Medulla oblongata (tissue), 1 donor: ENCODE measurements around the gene PCDH15.

Experiments
- DNase-seq: peaks from one replicate; pipeline ENCODE4 v3.0.0-alpha.2; 2015; ENCODE audit errors: extremely low spot score

PCDH15 gene

DNA sequence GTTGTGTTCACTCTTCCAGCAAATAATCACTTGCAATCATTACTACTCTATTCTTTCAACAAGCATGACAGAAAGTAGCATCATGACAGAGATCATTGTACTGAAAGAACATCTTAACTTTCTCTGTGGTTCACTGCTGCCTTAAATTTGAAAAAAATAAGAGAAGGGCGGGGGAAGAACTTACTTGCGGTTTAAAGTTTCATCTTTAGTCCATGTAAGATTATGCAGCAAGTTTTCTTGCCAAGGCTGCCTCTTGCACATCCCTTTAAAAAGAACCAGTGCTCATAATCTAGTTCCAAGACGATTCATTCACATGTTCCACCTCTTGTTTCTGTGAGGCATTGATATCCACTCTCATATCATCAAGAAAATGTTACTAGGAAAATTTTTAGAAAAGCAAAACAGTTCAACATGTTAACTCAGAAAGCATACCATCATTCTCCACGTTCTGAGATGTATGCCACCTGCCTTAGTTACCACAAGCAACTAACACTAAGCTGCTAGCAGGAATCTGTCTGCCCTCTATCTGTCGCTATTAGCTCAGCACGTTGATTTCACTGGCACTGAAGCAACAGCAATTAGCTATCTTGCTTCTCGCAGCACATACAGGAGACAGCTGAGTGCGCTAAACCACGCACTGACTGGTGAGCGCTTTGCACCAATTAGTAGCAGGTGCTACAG lies at the start of gene PCDH15:
TSS of gene PCDH15 (minus strand) at position 491 of the 681 bp plus-strand sequence. CDS start 136,969 bp downstream, outside the sequence.
- DNase-seq = peak; percentile 69

DNA sequence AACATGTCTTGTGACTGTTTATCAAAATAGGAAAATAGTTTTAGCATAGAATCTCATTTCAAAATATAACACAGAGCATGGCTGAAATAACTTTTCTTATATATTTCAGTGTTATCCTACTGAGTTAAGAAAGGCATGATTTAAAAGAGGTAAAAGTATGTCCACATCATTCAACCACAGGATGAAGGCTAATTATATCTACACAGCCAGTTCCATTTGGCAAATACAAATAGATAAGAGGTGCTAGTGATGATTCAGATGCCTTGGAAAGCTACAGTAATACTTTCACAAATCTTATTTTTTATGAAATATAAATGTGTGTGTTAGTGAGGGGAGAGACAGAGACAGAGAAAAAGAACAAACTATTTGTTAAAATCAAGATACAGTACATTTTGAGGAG lies 42.9 kb upstream of the PCDH15 start:
- DNase-seq = no peak

DNA sequence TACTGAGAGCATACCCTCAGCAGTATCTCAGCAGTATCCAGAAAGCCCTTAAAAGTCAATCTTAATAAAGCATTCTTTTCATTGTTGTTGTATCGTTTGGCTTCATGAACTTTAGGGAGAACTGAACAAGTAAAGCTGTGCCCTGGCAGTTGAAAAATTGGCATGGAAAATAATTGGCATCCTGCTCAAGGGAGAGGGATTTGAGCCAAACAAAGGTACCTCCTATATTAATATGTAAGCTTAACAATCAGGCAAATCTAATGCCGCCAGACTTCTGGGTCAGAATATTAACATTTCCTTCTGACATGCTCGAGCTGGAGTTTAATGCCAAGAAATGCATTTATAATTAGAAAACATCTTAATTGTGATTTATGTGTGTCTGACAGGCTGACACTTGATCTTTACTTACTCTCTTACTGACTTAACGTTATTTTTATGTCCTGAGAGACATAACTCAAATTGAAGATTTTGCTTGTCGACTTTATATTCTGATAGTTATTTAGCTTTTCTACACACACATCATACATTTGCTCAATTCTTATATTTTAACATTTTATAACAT lies 42.1 kb upstream of the PCDH15 start:
- no peak for DNase-seq

DNA sequence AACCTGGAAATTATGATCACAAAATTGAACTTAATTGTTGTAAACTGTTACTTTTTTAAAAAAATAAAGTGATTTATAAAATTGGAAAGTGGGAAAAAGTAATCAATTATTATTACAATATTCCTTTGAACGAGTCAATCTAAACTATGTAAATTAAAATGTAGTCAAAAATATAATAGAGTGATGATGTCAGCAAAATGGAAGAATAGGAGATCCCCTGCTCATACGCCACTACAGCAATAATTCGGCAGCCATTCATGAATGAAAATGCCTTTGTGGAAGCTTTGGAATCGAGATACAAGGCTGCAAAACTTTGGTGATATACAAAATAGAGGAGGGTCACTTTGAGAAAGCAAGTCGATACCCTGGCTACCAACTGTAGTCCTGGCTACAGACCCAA lies 36.4 kb upstream of the PCDH15 start:
- no peak for DNase-seq

DNA sequence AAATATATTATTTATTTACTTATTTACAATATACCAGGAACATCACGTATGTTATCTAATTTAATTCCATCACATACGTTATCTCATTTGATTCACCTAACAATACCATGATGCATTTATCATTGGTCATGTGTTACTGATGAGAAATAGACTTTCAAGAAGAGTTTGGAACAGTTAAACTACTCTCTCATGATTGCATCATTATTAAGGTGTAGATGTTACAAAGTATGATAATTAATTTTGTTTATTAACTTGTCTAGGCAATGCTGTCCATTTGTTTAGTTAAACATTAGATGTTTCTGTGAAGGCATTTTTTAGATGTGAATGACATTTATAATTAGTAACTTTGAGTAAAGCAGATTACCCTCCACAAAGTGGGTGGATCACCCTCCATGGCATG lies 32.0 kb upstream of the PCDH15 start:
- DNase-seq = no peak

DNA sequence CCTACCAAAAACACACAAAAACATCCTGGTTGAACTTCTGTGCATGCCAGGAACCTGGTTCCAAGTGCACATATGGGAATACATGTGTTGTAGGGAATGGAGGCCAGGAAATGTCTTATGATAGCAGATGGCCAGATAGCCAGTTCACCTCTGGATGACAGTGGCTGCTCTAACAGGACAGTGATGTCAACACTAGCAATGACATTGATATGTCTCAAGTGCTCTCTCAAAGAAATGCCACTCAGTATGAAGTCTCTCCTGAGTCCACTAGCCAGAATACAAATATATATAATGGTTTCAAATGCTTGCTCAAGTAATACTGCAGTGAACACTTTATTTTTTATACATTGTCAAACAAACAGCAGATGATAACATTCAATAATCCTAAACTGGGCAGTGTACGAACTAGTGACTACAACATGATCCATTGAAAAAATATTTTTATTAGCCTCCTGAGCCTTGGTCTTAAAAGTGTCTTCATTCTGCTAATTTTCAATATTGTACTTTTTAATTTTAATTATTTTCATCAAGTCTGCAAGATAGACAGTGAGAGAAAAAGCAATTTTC lies 26.0 kb upstream of the PCDH15 start:
- no peak for DNase-seq

DNA sequence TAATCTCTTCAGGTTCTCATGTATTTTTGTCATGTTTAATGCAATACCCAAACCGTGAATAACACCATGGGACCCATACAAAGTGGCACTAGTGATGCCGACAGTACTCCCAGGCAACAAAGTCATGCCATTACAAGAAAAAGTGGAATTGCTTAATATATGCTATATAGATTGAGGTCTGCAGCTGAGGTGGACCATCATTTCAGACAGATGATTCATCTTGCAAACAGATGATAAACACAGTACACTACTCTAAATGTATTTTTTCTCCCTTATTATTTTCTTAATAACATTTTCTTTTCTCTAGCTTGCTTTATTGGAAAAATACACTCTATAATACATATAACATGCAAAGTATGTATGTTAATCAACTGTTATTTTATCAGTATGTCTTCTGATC lies 14.6 kb upstream of the PCDH15 start:
- no peak for DNase-seq

DNA sequence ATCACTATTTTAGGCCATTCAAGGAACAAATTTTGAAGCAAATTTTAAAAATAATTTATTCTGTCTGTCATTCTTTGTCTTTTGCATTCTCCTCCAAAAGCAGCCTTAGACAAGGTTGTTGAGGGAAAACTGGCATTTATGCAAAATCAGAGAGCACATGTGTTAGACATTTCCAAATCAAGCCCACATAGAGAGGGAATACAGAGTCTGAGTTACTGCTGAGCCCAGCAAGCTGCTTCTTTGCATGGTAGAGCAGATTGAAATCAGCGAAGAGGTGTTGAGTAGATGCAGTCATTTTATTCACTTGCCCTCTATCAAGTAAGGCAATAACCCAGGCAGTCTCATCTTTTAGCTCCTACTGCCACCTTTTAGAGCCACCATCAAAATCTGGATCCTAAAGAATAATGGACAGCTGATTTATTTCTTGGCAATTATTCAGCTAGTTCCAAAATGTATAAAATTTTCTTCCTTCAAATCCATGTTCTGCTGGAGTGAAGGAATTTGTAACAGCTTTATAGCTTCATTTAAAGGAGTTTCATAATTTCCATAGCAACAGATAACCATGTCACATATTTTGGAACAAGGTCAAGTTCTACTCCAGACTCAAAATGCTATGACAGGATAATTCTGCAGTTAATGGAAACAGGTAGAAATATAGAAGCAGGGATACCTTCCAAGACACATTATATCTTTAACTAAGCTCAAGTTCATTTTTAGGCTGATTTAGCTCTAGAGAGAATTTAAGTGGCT lies 7.3 kb upstream of the PCDH15 start:
- no peak for DNase-seq

DNA sequence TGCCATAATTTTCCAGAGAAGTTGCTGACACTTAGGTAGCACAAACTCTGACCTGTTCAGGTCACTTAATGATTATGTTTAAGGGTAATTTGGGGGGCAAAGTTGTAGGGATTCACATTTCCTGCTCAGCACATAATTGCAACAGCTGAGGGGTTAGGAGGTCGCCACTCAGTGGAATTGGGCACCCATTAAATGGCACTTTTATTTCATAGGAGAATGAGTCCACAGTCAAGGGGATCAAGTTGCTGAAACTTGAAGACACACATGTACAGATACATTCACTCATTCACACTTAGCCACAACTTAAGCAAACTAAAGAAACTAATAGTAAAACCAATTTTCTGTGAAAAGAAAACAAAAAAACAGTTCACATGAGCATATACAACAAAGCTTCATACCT lies 1.5 kb downstream of the PCDH15 start:
- DNase-seq = no peak

DNA sequence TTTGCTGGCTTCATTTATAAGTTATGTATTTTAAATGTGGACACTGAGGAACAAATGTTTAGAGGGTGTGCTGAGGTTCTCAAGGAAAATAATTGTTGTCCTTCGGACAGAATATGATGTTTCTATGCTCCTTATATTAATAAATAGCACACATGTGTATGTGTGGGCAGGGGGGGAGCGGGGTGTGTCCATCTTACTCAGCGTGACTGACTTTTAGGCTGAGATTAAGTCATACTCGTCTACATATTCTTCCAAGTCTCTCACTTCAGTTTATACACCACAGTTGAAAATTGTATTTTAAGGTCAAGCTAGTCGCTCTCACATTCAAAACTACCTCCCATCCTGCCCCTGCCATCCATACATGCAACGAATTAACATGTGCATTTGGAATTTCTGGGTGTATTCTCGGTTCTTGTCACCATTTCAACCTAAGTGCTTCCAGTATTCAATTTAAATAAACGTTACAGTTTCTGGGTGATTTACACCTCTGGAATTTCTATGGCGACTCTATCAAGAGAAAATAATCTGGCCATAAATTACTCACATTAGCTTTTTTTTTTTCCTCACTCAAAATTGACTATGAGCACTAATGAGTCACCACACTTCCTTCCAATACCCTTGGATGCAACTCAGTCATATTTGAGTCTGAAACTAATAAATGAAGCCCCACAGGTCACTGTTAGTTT lies 3.3 kb downstream of the PCDH15 start:
- DNase-seq = no peak

DNA sequence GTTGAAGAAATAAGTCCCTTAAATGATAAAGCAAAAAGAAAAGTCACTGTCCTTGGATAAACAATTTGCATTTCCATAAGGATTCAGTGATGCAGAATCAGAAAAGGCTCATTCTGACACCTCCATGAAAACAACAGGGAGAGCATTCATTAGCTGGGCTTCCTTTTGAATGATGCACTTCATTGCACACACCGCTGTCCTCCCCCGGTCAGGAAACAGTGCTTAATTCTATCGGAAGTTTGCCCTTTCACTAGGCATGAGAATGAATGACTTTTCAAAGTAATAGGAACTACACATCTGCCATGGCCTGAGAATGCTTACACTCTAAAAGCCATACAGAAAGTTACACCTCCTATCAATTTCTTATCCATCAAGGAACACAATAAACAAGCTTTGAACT lies 4.2 kb downstream of the PCDH15 start:
- no peak for DNase-seq

DNA sequence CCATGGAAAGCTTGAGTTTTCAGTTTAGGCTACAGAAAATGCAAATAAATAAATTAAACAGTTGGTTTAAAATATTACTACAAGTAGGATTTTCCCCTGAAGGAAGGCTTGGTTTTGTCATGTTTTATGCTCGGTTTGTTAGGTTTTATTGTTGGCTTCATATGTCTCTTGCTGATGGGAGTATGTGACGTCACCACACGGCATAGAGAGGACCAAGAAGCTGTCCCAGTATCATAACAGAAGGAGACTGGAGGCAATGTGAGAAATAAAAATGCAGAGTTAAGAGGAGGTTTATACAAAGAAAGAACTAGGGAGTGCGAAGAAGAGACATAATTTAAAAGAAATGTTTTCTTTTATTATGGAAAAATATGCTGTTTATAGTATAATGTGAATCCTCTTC lies 24.4 kb downstream of the PCDH15 start:
- no peak for DNase-seq

DNA sequence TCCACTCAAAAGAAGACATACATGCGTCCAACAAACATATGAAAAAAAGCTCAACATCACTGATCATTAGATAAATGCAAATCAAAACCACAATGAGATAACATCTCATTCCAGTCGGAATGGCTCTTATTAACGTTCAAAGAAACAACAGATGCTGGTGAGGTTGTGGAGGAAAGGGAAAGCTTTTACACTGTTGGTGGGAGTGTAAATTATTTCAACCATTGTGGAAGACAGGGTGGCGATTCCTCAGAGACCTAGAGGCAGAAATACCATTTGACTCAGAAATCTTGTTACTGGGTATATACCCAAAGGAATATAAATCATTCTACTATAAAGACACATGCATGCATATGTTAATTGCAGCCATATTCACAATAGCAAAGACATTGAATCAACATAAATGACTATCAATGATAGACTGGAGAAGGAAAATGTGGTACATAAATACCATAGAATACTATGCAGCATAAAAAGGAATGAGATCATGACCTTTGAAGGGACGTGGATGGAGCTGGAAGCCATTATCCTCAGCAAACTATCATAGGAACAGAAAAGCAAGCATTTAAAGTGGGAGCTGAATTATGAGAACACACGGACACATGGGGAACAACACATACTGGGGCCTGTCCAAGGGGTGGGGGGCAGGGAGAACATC lies 28.4 kb downstream of the PCDH15 start:
- no peak for DNase-seq

DNA sequence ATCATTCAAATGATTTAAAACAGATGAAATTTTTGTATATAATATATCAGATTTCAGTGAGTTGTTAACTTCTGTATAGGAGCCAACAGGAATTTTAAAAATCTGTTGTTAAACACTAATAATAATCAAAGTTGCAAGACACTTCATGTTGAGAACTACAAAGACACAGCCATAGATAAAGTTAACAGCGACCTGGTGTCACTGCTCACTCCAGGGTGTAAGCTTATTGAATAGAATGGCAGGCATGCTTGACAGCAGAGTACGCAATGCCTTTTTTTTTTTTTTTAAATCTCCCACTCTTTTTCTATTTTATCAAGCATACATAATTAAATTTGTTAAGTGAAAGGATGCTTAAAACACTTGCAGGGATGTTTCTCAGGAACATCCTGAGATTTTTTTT lies 32.0 kb downstream of the PCDH15 start:
- no peak for DNase-seq

DNA sequence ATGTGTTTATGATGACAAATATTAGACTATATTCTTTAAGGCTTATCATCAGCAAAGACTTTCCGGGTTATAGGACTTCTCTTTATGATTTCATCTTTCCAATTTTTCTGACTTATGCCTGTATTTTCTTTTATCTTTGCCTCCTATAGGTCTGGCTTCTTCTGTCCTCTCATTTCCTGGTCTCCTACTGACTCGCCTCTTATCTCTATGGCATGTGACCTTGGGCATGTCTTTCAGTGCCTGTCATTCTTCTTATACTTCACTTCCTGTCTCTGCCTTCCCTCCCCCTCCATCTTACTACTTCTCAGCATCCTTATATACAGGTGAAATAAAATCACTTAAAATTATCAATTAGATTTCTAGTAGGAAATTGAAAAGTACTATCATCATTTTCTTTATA lies 42.2 kb downstream of the PCDH15 start:
- DNase-seq = no peak

DNA sequence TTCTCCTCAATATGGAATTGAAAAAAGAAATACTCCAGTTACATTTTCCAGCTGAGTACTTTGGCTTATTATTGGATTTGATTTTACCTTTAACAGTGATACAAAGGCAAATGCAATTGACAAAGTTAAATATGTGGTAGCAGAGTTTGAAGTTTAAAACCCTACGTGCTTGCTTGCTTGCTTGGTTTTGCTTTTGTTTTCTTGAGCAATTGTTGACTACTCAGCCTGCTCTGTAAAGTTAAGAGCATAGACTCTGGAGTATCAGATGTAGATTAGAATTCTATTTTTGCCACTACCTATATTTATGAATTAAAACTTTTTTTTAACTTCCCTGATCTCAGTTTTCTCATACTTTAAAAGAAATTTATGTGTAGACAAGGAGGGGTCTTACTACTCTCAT lies 51.4 kb downstream of the PCDH15 start:
- no peak for DNase-seq

DNA sequence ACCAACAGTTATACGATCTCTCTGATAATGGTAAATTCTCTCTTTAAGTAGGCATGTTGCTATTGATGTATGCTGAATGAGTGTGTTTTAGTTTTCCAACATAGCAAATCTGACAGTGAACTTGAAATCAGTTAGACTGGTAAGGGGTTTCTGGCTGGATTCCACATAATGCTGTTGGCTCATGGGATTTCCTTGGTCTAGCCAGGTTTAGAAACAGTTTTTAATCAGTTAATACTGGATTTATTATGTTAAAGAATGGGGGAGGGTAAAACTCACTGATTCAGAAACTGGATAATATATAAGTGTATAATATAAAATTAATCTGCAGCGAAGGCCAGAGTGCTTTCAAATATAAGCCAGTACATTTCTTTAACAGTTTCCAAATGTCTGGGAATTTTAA lies 55.6 kb downstream of the PCDH15 start:
- DNase-seq = no peak

DNA sequence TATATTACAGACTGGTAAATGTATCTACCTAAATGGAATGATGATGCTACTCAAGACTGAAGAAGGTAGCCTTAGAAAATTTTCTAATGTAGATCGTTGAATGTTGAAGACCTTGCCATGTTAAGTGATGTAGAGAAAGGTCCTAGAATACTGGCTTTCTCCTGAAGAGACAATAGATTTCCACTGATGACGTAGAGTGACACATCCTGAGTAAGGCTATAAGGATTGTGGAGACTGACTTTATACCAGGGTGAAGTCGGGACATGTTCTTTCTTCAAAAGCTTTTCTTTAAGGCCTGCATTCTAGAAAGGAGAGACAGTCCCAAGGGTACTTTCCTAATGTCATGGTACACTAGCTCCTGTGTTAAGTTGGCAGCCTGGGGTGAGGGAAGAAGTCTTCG lies 58.6 kb downstream of the PCDH15 start:
- DNase-seq = no peak

DNA sequence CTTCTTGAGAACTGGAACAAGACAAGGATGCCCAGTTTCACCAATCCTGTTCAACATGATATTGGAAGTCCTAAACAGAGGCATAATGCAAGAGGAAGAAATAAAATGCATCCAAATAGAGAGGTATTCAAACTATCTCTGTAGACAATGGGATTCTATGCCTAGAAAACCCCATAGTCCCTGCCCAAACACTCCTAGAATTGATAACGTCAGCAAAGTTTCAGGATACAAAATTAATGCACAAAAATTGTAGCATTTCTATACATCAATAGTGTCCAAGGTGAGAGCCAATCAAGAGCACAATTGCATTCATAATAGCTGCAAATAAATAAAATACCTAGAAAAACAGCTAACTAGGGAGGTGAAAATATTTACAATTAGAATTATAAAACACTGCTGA lies 72.5 kb downstream of the PCDH15 start:
- DNase-seq = no peak

DNA sequence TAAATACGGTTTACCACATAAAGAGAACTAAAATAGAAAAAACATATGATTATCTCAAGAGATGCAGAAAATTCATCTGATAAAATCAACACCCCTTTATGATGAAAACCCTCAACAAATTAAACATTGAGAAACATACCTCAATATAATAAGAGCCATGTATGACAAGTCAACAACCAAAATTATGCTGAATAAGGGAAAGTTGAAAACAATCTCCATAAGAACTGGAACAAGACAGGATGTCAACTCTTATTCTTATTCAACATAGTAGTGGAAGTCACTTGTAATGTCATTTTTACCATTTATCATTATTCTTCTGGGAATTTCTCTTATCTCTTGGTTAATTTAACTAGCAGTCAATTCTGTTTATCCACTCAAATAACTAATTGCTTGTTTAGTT lies 79.0 kb downstream of the PCDH15 start:
- no peak for DNase-seq

DNA sequence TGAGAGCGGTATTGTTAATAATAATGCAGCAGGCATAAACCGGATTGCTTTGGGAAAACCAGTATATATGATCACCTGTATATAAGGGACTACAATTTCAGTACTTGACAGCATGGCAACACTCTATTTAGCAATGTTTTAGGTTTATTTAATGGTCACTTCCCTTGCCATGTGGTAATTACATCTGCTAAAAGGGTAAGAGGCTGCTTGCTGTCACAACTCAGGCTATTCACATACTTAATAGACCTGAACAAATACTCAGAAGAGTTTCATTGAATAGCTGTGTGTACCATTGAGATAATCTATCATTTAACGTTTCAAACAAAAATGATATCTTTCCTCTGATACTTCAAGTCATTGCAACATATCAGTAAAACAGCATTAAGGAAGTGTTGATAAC lies 90.1 kb downstream of the PCDH15 start:
- DNase-seq = no peak

DNA sequence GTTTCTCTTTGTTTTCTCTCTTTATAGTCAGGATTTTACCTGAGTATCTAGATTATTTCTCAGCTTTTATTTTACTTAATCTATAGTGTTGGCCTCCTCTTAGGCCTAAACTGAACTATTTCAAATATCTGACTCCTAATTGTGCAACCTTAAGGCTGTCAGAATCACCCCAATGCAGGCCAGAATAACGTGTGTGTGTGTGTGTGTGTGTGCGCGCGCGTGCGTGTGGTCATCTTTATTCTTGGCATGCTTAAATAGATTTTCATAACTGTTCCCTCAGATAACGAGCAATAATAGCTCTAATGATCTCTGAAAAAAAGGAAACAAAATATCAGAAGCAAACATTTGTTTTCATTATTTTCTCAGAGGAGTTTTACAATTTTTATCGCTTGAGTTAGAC lies 92.4 kb downstream of the PCDH15 start:
- no peak for DNase-seq
